HFFc6 (cell line): ENCODE results near the gene PRKCH. TPM values are rescaled to one million over a fixed set of nuclear protein-coding genes. Genes with fewer than 3 reads are reported as not detected.

ENCODE experiments used
- DNase-seq: peaks from one replicate; pipeline ENCODE4 v3.0.0-alpha.2; 2018
- H3K27ac Mint-ChIP-seq: 2 replicates; pipeline ENCODE4 v1.8.0; 2020; ENCODE audit warnings: mild to moderate bottlenecking, mixed read lengths
- H3K27me3 Mint-ChIP-seq: 2 replicates; pipeline ENCODE4 v1.8.0; 2021; ENCODE audit warnings: mild to moderate bottlenecking, moderate library complexity, mixed read lengths; ENCODE audit not compliant: insufficient read depth
- H3K36me3 Mint-ChIP-seq: 2 replicates; pipeline ENCODE4 v1.8.0; 2021; ENCODE audit warnings: low read depth, mixed read lengths
- H3K4me1 Mint-ChIP-seq: 2 replicates; pipeline ENCODE4 v1.8.0; 2020; ENCODE audit warnings: low read depth, mixed read lengths
- H3K4me3 Mint-ChIP-seq: 2 replicates; pipeline ENCODE4 v1.8.0; 2020; ENCODE audit warnings: mild to moderate bottlenecking, moderate library complexity, mixed read lengths
- H3K9me3 Mint-ChIP-seq: 2 replicates; pipeline ENCODE4 v1.8.0; 2020; ENCODE audit warnings: mild to moderate bottlenecking, mixed read lengths
- CTCF ChIP-seq: fragments of 200-600 bp; sonication (generic); IDR thresholded peaks from 2 replicates; pipeline ENCODE4 v1.5.0; 2021; ENCODE audit warnings: antibody characterized with exemption, mild to moderate bottlenecking
- total RNA-seq, 6 experiments: library from RNA; stranded (reverse); fragmentation: NEBNext Ultra II Directional; extraction: Animal tissue kit (Norgen Biotek cat#: 25700); gene quantifications; 2 replicates in 1 of 6; 3 replicates in 5 of 6; pipeline ENCODE4 v1.2.3, GENCODE V29; 2021

Gene PRKCH
- total RNA-seq, 6 experiments from 2014 or later: 0.17 to 1.2 (median 0.35) TPM

- Mint-ChIP-seq H3K4me1 (peaks cover 10% of the 10 kb centered on the region), H3K27me3 (no peaks in the 10 kb centered on the region), H3K9me3 (no peaks in the 10 kb centered on the region), H3K36me3 (no peaks in the 10 kb centered on the region), H3K4me3 (no peak overlapping the region), H3K27ac (no peak overlapping the region)
- no peak for DNase-seq
- no peak for TF ChIP-seq CTCF
Measured at GRCh38 chr14:61484826-61485584, 163.6 kb downstream of the PRKCH start.

- TF ChIP-seq CTCF: no peak
- no peaks in the 10 kb centered on the region for H3K27me3 Mint-ChIP-seq
- no peak for DNase-seq
- H3K4me1 Mint-ChIP-seq: 0 out of 2 replicates have a peak, but pooled peaks cover 4% of the 10 kb centered on the region
- H3K4me3 Mint-ChIP-seq: no peak overlapping the region
- H3K27ac Mint-ChIP-seq: no peak overlapping the region
- H3K36me3 Mint-ChIP-seq: no peaks in the 10 kb centered on the region
- H3K9me3 Mint-ChIP-seq: no peaks in the 10 kb centered on the region
Measured at GRCh38 chr14:61485661-61486060, 164.3 kb downstream of the PRKCH start.

- no peaks in the 10 kb centered on the region for H3K27me3 Mint-ChIP-seq
- H3K4me3 Mint-ChIP-seq: no peak overlapping the region
- no peaks in the 10 kb centered on the region for H3K9me3 Mint-ChIP-seq
- no peak for DNase-seq
- H3K4me1 Mint-ChIP-seq: no peaks in the 10 kb centered on the region
- no peak overlapping the region for H3K27ac Mint-ChIP-seq
- no peaks in the 10 kb centered on the region for H3K36me3 Mint-ChIP-seq
- no peak for TF ChIP-seq CTCF
Measured at GRCh38 chr14:61486930-61487495, 165.6 kb downstream of the PRKCH start.

GRCh38 chr14:61488417-61489401, 167.3 kb downstream of the PRKCH start:
- TF ChIP-seq CTCF: no peak
- no peak for DNase-seq
- Mint-ChIP-seq H3K27me3 (no peaks in the 10 kb centered on the region), H3K4me1 (no peaks in the 10 kb centered on the region), H3K36me3 (no peaks in the 10 kb centered on the region), H3K4me3 (no peak overlapping the region), H3K27ac (no peak overlapping the region), H3K9me3 (no peaks in the 10 kb centered on the region)

- DNase-seq: no peak
- Mint-ChIP-seq H3K27me3 (no peaks in the 10 kb centered on the region), H3K4me3 (no peak overlapping the region), H3K36me3 (no peaks in the 10 kb centered on the region), H3K27ac (no peak overlapping the region), H3K9me3 (no peaks in the 10 kb centered on the region), H3K4me1 (no peaks in the 10 kb centered on the region)
- TF ChIP-seq CTCF: no peak
Measured at GRCh38 chr14:61489512-61489911, 168.1 kb downstream of the PRKCH start.
